ENCODE data around the gene E2F3.
"Not testable (repeated sequence)": the region's sequence is repeated elsewhere in the genome, so short reads cannot be mapped to it uniquely, and the experiment has no call there.

E2F3 gene

DNA sequence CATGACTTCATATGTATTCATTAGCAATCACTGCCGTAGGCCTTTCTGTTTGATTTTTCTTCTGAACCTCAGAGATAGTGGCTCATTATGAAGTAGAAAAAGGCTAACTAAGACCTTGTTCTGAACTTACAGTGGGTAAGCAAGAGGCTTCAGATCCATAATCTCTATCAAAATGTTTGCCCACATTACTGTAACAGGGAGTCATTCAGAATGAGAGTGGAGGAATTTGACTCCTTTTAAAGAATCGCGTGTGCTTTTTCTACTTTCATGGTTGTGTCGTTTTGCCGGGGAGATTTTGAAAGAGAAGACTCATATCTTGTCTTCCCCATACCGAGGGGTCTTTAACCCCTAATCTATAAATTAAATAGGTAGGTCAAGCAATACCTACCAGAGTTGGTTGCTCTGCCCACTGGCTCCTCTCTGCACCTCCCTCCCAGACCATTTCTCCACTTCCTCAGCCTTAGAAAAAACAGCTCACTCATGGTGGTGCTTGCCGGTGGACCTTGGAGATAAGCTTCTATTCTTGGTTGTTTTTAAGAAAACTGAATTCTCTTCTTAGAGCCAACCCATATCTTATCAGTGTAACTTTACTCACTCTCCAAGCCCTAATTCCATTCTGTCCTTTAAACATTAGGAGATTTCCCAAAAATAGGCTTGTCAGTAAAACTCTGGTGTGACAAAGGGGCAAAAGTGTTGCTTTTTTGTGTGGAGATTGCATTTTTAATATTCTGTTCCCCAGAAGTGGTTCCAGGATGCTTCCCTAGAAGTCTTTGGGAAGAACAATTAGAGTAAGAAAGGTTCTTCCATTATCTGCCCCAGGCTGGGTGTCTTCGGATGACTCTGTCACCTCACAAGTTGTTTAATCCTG is 56.6 kb downstream of the E2F3 start:
- no peak overlapping the region for H3K4me3 ChIP-seq (ENCODE audit: low read depth, low read length)
- DNase-seq (ENCODE audit: low read depth), result no peak

- DNase-seq (ENCODE audit: low read depth), result no peak
- no peak overlapping the region for H3K4me3 ChIP-seq (ENCODE audit: low read depth, low read length)
These were observed 58.0 kb downstream of the E2F3 start for GRCh38 chr6:20459682-20460081.

- DNase-seq (ENCODE audit: low read depth), result no peak
- H3K4me3 ChIP-seq (ENCODE audit: low read depth, low read length), result no peak overlapping the region
These were observed 59.9 kb downstream of the E2F3 start for GRCh38 chr6:20461576-20461975.

DNA sequence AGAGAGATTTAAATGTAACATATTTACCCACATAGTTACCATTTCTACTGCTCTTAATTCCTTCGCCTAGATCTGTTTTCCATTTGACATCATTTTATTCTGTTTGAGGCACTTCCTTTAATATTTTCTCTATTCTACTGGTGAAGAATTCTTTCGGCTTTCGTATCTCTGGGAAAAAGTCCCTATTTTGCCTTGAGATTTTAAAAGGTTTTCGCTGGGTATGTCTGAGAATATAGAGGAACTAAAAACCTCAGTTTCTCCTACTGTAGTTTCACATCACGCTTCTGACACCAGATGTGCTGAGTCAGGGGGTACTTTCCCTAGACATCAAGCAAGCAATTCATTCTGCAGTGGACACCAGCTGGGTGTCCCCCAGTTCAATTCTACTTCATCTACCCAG is 61.7 kb downstream of the E2F3 start:
- DNase-seq (ENCODE audit: low read depth), result no peak
- no peak overlapping the region for H3K4me3 ChIP-seq (ENCODE audit: low read depth, low read length)

DNA sequence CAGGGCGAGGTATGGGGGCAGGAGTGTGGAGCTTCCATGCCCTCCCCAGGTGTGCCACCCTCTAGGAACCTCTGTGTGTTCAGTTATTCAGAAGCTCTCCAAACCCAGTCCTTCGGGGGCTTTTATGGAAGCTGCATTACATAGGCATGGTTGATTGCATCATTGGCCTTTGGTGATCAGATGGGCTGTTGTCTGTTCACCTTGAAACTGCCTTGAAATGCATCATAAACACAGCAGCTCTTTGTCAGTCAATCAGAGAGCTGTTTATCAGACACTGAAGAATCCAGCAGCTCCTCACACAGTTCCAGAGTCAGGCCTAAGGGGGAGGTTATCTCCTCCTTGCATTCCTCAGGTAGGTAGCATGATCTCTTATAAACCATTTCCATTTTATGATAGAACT is 62.4 kb downstream of the E2F3 start:
- DNase-seq (ENCODE audit: low read depth), result no peak
- no peak overlapping the region for H3K4me3 ChIP-seq (ENCODE audit: low read depth, low read length)

- no peak for DNase-seq (ENCODE audit: low read depth)
- H3K4me3 ChIP-seq (ENCODE audit: low read depth, low read length), result no peak overlapping the region
These were observed 63.2 kb downstream of the E2F3 start for GRCh38 chr6:20464847-20465246.

GRCh38 chr6:20465616-20466015 is 63.9 kb downstream of the E2F3 start:
- H3K4me3 ChIP-seq (ENCODE audit: low read depth, low read length); DNase-seq (ENCODE audit: low read depth): not testable (repeated sequence)

- H3K4me3 ChIP-seq (ENCODE audit: low read depth, low read length), result no peak overlapping the region
- DNase-seq (ENCODE audit: low read depth), result no peak
These were observed 65.8 kb downstream of the E2F3 start for GRCh38 chr6:20467437-20467836.

DNA sequence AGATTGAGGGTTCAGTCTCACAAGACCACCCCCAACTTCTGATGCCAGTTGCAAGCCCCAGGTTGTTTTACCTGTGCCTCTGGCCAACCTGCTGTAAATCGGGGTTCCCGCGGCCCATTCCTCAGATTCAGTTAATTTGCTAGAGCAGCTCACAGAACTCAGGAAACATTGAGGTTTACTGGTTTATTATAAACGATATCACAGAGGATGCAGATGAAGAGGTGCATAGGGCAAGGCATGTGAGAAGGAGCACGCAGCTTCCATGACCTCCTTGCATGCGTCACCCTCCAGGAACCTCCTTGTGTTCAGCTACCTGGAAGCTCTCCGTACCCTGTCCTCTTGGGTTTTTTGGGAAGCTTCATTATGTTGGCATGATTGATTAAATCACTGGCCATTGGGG is 66.5 kb downstream of the E2F3 start:
- DNase-seq (ENCODE audit: low read depth), result no peak
- H3K4me3 ChIP-seq (ENCODE audit: low read depth, low read length), result no peak overlapping the region

DNA sequence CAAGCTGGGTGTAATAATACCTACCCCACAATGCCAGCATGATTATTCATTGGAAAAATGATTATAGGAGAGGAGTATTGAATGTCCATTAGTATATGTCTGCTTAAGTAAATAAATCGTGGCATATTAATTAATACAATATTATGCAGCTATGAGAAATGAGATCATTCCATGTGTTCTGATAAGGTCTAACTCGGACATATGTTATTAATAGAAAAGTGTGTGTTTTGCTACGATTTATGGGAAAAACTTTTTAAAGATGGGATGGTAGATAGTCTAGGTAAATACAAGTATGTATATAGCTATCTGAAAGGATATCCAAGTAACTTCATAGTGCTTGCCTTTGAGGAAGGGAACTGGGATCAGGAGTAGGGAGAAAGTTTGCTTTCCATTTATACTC is 71.1 kb downstream of the E2F3 start:
- DNase-seq (ENCODE audit: low read depth), result no peak
- H3K4me3 ChIP-seq (ENCODE audit: low read depth, low read length), result no peak overlapping the region

GRCh38 chr6:20473518-20473917 is 71.8 kb downstream of the E2F3 start:
- DNase-seq (ENCODE audit: low read depth), result no peak
- no peak overlapping the region for H3K4me3 ChIP-seq (ENCODE audit: low read depth, low read length)

- H3K4me3 ChIP-seq (ENCODE audit: low read depth, low read length), result no peak overlapping the region
- no peak for DNase-seq (ENCODE audit: low read depth)
These were observed 73.3 kb downstream of the E2F3 start for GRCh38 chr6:20474874-20475542.

DNA sequence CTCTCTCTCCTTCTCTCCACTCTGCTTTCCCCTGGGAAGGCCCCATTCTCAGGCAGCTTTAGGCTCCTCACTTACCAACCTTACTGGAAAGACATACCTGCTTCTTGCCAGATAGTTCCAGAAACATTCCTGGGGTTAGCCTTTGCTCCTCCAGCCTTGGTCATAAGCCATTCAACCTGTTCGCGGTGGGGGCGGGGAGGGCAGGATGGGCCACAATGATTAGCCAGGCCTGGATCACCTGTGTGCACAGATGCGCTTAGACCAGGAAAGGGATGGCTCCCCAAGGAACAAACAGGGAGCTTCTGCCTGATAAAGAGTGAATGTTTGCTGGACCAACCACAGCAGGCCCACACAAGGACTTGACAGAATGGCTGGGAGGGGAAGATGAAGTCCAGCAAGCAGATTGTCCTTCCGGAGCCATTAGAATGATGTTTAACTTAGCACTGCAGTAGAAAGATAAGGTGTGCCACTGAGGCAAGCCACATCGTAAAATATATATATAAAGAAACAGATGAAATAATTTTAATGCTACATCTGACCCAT is 74.9 kb downstream of the E2F3 start:
- no peak for DNase-seq (ENCODE audit: low read depth)
- H3K4me3 ChIP-seq (ENCODE audit: low read depth, low read length), result no peak overlapping the region

- H3K4me3 ChIP-seq (ENCODE audit: low read depth, low read length), result no peak overlapping the region
- no peak for DNase-seq (ENCODE audit: low read depth)
These were observed 75.8 kb downstream of the E2F3 start for GRCh38 chr6:20477485-20477884.

GRCh38 chr6:20479060-20479459 is 77.4 kb downstream of the E2F3 start:
- no peak for DNase-seq (ENCODE audit: low read depth)
- H3K4me3 ChIP-seq (ENCODE audit: low read depth, low read length), result no peak overlapping the region

- H3K4me3 ChIP-seq (ENCODE audit: low read depth, low read length), result no peak overlapping the region
- no peak for DNase-seq (ENCODE audit: low read depth)
These were observed 77.8 kb downstream of the E2F3 start for GRCh38 chr6:20479526-20479925.

- H3K4me3 ChIP-seq (ENCODE audit: low read depth, low read length), result no peak overlapping the region
- no peak for DNase-seq (ENCODE audit: low read depth)
These were observed 79.6 kb downstream of the E2F3 start for GRCh38 chr6:20481281-20481680.

DNA sequence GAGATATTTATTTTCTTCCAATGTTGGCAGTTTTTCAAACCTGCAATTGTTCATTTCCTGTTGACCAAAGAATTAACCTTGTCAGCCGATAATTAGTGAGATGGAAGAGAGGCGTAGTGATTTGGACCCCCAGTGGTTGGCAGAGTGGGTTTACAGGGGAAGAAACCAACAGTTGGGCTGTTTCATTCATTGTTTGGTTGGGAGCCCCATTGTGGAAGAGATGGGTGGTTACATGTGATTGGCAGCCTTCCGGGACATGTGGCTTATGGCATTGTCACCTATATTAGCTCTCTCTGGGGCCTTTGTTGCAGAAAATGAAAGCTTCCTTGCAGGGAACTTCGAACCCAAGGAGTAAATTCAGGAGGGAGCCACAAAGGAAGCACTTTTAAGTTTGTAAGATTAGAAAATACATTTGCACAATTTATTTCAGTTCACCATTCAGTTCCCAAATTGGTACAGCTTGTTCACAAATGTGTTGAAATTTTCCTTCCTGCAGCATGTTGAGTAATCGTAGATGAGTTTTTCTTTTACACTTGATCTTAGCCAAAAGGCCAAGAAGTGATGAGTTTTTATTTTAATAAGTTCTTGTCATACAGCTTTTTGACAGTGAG is 82.3 kb downstream of the E2F3 start:
- peak; percentile 3 for DNase-seq (ENCODE audit: low read depth)
- H3K4me3 ChIP-seq (ENCODE audit: low read depth, low read length), result no peak overlapping the region

DNA sequence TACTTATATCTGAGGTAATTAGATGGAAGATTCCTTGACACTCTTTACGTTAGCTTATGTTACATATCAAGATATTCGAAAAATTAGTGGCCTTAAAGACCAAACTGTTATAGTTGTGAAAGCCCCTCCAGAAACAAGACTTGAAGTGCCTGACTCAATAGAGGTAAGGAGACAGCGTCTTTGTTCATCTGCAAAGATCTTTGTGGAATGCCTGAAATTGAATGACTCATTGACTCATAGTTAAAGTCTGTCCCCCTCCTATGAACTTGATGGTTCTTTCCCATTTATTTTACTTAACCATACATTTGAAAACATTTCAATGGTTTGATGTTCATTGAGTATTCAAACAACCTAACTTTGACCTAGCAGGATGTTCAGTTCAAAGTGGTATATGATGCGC is 85.0 kb downstream of the E2F3 start:
- no peak for DNase-seq (ENCODE audit: low read depth)
- H3K4me3 ChIP-seq (ENCODE audit: low read depth, low read length), result no peak overlapping the region

DNA sequence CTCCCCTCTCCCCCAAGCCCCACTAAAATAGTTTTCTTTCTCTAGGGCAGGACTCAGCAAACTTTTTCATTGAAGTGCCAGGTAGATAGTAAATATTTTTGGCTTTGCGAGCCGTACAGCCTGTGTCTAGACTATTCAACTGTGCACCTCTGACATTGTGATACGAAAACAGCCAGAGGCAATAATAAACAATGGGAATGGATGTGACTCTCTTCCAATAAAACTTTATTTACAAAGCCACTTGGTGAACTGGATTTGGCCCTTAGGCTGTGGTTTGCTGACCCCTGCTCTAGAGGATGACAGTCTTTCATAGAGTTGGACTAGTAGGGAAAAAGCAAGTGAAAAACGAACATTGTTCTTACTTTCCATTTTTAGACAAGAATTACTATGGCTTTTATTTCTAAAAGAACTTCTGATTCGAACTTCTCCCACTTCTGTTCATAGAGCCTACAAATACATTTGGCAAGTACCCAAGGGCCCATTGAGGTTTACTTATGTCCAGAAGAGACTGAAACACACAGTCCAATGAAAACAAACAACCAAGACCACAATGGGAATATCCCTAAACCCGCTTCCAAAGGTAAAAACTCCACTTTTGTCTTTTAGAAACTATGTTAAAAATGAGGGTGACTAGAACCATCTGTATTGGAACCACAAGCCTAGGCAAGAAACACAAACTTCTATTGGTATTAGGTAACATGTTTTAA is 86.1 kb downstream of the E2F3 start:
- H3K4me3 ChIP-seq (ENCODE audit: low read depth, low read length), result no peak overlapping the region
- peak; percentile 13 for DNase-seq (ENCODE audit: low read depth)

Measured in skeletal muscle cell (primary cell).